NCI-H345 treated with DMSO at 0.1 percent for 48 hours (cell line): ENCODE results near the gene DHX30.
A peak's percentile ranks its signal among the peaks of the same experiment; 100 is the strongest.
"Not testable (repeated sequence)": the region's sequence is repeated elsewhere in the genome, so short reads cannot be mapped to it uniquely, and the experiment has no call there.

Source experiments
- DNase-seq: peaks from one replicate; lab custom pipeline; 2025; ENCODE audit not compliant: unreplicated experiment; lab: John Stamatoyannopoulos, UW

The DHX30 gene

GRCh38 chr3:47802734-47803479 is at the start of gene DHX30:
Gene DHX30, plus strand, starts transcription at chr3:47803138. Its CDS starts 7,546 bp downstream, at chr3:47810684.
- peak; percentile 32 for DNase-seq

- no peak for DNase-seq
Measured at GRCh38 chr3:47758261-47759025, 44.5 kb upstream of the DHX30 start.

GRCh38 chr3:47760207-47760606 is 42.7 kb upstream of the DHX30 start:
- DNase-seq, result not testable (repeated sequence)

- no peak for DNase-seq
Measured at GRCh38 chr3:47761046-47761445, 41.9 kb upstream of the DHX30 start.

- no peak for DNase-seq
Measured at GRCh38 chr3:47762233-47762632, 40.7 kb upstream of the DHX30 start.

GRCh38 chr3:47766186-47766585 is 36.8 kb upstream of the DHX30 start:
- DNase-seq, result no peak

GRCh38 chr3:47772047-47772446 is 30.9 kb upstream of the DHX30 start:
- DNase-seq, result no peak

GRCh38 chr3:47772788-47773187 is 30.1 kb upstream of the DHX30 start:
- no peak for DNase-seq

GRCh38 chr3:47778746-47779145 is 24.2 kb upstream of the DHX30 start:
- DNase-seq, result no peak

GRCh38 chr3:47780741-47781684 is 21.9 kb upstream of the DHX30 start:
- DNase-seq, result no peak

- peak; percentile 82 for DNase-seq
Measured at GRCh38 chr3:47781685-47782445, 21.1 kb upstream of the DHX30 start, which contains the start of gene SMARCC1. Gene SMARCC1, minus strand, starts transcription at chr3:47781893. Its CDS starts 96 bp downstream, at chr3:47781797.

- DNase-seq, result no peak
Measured at GRCh38 chr3:47782446-47783308, 20.3 kb upstream of the DHX30 start.

GRCh38 chr3:47783673-47784072 is 19.3 kb upstream of the DHX30 start:
- DNase-seq, result no peak

- DNase-seq, result no peak
Measured at GRCh38 chr3:47791193-47791855, 11.6 kb upstream of the DHX30 start.

GRCh38 chr3:47792699-47793098 is 10.2 kb upstream of the DHX30 start:
- DNase-seq, result no peak

GRCh38 chr3:47794544-47794943 is 8.4 kb upstream of the DHX30 start:
- DNase-seq, result no peak

- DNase-seq, result no peak
Measured at GRCh38 chr3:47799733-47800132, 3.2 kb upstream of the DHX30 start.

GRCh38 chr3:47803480-47804025 is 615 bp downstream of the DHX30 start:
- DNase-seq, result no peak

GRCh38 chr3:47804577-47804976 is 1.6 kb downstream of the DHX30 start:
- no peak for DNase-seq
